Endothelial cell of umbilical vein (primary cell): ENCODE results near the gene ZFYVE16.

ENCODE experiments used
- CTCF ChIP-seq, 2 donors: IDR thresholded peaks; 1 replicate in 1 of 2; 2 replicates in 1 of 2; pipeline ENCODE4 v1.5.1; 2011; ENCODE audit warnings: low read length in 2 of 2, mild to moderate bottlenecking in 2 of 2, moderate library complexity in 2 of 2, control low read depth in 1 of 2, inconsistent platforms in 1 of 2, low read depth in 1 of 2; ENCODE audit not compliant: insufficient read depth in 1 of 2; ENCODE audit errors: extremely low read depth in 1 of 2
- POLR2AphosphoS5 ChIP-seq: IDR thresholded peaks from 2 replicates; pipeline ENCODE4 v1.6.1; 2012; ENCODE audit warnings: low read depth, mild to moderate bottlenecking, control low read depth, low read length, moderate library complexity; ENCODE audit not compliant: insufficient read depth

GRCh38 chr5:80437326-80437725 is 29.5 kb downstream of the ZFYVE16 start:
- TF ChIP-seq CTCF (IDR thresholded peaks at IDR 0.05; ENCODE audit: extremely low read depth in 1 of 2, insufficient read depth in 1 of 2, low read depth in 1 of 2, low read length in 2 of 2) (no peak), POLR2AphosphoS5 (no peak)
